K562 (cell line): ENCODE results near the gene SOX8. TPM values are rescaled to one million over a fixed set of nuclear protein-coding genes. Genes with fewer than 3 reads are reported as not detected.
A peak's percentile ranks its signal among the peaks of the same experiment; 100 is the strongest.

Experiments
- CUX1 ChIP-seq: fragments of 200-800 bp; sonication (Bioruptor generic); IDR thresholded peaks from 2 replicates; pipeline ENCODE4 v1.6.1; 2016; ENCODE audit warnings: missing genetic modification characterization, missing compliant biosample characterization
- L3MBTL2 ChIP-seq: fragments of 450-650 bp; IDR thresholded peaks from 2 replicates; pipeline ENCODE4 v1.6.1; 2016; ENCODE audit warnings: mild to moderate bottlenecking, moderate library complexity
- PKNOX1 ChIP-seq: fragments of 450-650 bp; IDR thresholded peaks from 2 replicates; pipeline ENCODE4 v1.6.1; 2016
- TEAD4 ChIP-seq, 2 experiments: sonication (generic) in 1 of 2; formaldehyde crosslinking in 1 of 2; IDR thresholded peaks; 2 replicates each; pipeline versions ENCODE4 v1.6.1 to v1.8.0; 2012 to 2022; ENCODE audit warnings: borderline replicate concordance in 1 of 2, inconsistent platforms in 1 of 2, low read length in 1 of 2, mild to moderate bottlenecking in 1 of 2, missing genetic modification reagents in 1 of 2
- ZNF174 ChIP-seq: fragments of 250-450 bp; sonication (Bioruptor Pico); IDR thresholded peaks from 2 replicates; pipeline ENCODE4 v1.4.0; 2020; ENCODE audit warnings: mild to moderate bottlenecking
- ZNF316 ChIP-seq: fragments of 450-650 bp; IDR thresholded peaks from 2 replicates; pipeline ENCODE4 v1.6.1; 2016
- polyA plus RNA-seq, 8 experiments: library from polyadenylated mRNA; depleted of rRNA in 4 of 8; stranded (reverse) in 5 of 8; unstranded in 3 of 8; fragments of >200 nt; fragmentation: Nextera tagmentation in 2 of 8; fragmentation: Illumina TruSeq in 1 of 8; extraction: Ambion mirVana in 2 of 8; extraction: Trizol in 1 of 8; gene quantifications; 2 replicates each; pipeline versions ENCODE4 v1.2.1 to v1.2.3, GENCODE V29; 2011 to 2014; ENCODE audit warnings: inconsistent platforms in 1 of 8, missing spikeins in 1 of 8
- total RNA-seq, 7 experiments: library from RNA; depleted of rRNA in 6 of 7; stranded (reverse); fragments of >200 nt in 6 of 7; fragmentation: Illumina TruSeq in 2 of 7; extraction: Trizol in 2 of 7; gene quantifications; 2 replicates each; pipeline versions ENCODE4 v1.2.1 to v1.2.3, GENCODE V29; 2011 to 2021; ENCODE audit warnings: low replicate concordance in 1 of 7
- TF ChIP-seq, protein P1 (sequence below): sonication (generic); formaldehyde crosslinking; IDR thresholded peaks from 2 replicates; pipeline ENCODE4 v1.8.0; 2023; ENCODE audit warnings: mild to moderate bottlenecking, missing genetic modification reagents
- TF ChIP-seq, protein P2 (sequence below): sonication (generic); formaldehyde crosslinking; IDR thresholded peaks from 2 replicates; pipeline ENCODE4 v1.5.0; 2020; ENCODE audit warnings: missing genetic modification reagents
- TF ChIP-seq, protein P3 (sequence below): fragments of 250-450 bp; sonication (Bioruptor Pico); IDR thresholded peaks from 2 replicates; pipeline ENCODE4 v1.8.0; 2022; ENCODE audit warnings: inconsistent platforms, mild to moderate bottlenecking, moderate library complexity, borderline replicate concordance

The SOX8 gene
- total and polyA plus RNA-seq, 9 of the 15 experiments (the other 6 are each of a cell fraction or from before 2014, with no cell fraction given), result 0.07 to 0.15 (median 0.15) TPM; not detected in 6

DNA sequence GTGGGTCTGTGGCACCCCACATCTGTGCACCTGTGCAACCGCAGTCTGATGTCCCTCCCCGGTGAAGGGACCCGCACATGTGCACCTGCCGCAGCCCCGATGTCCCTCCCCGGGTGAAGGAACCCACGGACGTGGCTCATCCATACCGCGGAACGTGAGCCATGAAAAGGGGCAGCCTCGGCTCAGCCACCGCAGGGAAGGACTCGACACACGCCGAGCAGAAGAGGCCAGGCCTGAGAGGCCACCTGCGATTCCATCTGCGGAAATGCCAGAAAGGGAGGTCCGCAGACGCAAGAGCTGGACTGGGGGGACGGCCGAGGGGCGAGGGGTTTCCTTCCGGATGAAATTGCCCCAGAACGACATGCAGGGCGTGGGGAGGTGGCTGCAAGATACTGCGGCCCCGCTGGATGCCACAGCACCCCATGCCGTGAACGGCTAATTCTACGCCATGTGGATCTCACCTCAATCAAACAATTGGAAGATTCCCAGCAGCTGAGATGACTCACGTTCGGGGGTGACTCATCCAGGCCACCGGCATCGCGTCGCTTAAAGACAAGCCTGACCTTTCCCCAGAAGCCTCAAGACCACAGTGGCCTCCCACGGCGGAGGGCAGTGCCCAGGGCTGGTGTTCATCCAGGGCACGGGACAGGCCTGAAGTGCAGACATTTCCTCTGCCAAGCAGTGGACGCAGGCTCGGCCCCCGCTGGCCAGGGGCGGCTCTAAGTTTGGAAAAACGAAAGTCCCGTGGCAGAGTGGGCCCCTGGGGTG, 21.0 kb downstream of the SOX8 start (continued):
- TF ChIP-seq CUX1 (CRISPR knock-in tag) (no peak), ZNF316 (no peak), ZNF174 (CRISPR knock-in tag) (no peak), PKNOX1 (no peak), L3MBTL2 (peak; percentile 15; the same call in 1 of the 2 replicates), TEAD4 (IDR thresholded peaks at IDR 0.05; ENCODE audit: low read length) (no peak), TEAD4 (CRISPR knock-in tag; IDR thresholded peaks at IDR 0.05; ENCODE audit: borderline replicate concordance) (no peak)
- TF ChIP-seq, protein P1, sequence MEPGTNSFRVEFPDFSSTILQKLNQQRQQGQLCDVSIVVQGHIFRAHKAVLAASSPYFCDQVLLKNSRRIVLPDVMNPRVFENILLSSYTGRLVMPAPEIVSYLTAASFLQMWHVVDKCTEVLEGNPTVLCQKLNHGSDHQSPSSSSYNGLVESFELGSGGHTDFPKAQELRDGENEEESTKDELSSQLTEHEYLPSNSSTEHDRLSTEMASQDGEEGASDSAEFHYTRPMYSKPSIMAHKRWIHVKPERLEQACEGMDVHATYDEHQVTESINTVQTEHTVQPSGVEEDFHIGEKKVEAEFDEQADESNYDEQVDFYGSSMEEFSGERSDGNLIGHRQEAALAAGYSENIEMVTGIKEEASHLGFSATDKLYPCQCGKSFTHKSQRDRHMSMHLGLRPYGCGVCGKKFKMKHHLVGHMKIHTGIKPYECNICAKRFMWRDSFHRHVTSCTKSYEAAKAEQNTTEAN, result no peak
- TF ChIP-seq, protein P2, sequence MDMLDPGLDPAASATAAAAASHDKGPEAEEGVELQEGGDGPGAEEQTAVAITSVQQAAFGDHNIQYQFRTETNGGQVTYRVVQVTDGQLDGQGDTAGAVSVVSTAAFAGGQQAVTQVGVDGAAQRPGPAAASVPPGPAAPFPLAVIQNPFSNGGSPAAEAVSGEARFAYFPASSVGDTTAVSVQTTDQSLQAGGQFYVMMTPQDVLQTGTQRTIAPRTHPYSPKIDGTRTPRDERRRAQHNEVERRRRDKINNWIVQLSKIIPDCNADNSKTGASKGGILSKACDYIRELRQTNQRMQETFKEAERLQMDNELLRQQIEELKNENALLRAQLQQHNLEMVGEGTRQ (CRISPR knock-in tag), result no peak
- TF ChIP-seq, protein P3, sequence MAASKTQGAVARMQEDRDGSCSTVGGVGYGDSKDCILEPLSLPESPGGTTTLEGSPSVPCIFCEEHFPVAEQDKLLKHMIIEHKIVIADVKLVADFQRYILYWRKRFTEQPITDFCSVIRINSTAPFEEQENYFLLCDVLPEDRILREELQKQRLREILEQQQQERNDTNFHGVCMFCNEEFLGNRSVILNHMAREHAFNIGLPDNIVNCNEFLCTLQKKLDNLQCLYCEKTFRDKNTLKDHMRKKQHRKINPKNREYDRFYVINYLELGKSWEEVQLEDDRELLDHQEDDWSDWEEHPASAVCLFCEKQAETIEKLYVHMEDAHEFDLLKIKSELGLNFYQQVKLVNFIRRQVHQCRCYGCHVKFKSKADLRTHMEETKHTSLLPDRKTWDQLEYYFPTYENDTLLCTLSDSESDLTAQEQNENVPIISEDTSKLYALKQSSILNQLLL (CRISPR knock-in tag), result no peak
